ENCODE measurements around the gene RHO.

- TF ChIP-seq POLR2A (IDR thresholded peaks at IDR 0.05) (no peak), CTCF (IDR thresholded peaks at IDR 0.05 in 4 of 5, conservative IDR thresholded peaks at IDR 0.05 in 1 of 5) (no peak)
Measured at GRCh38 chr3:129519896-129520715, 8.3 kb upstream of the RHO start.
